Measurements from ENCODE around the gene SMG9.

DNA sequence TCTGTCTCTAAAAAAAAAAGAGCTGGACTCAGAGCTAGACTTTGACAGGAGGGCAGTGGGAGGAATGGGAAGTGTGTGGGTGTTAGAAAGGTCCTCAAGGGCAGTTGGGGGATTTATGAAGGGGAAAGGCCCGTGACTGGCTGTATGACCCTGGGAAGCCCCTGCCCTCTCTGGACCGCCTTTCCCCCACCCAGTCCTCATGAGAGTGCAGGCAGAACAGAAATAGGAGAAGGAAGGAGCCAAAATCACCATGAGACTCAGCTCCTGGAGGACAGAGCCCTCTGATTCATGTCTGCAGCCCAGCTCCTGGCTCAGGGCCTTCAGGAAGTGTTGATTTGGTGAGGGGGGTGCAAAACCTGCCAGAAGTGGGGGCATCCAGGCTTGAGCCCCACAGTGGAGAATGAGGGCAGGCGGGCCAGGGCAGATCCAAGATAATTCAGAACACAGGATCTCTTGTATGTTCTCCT, 8.7 kb upstream of the SMG9 start:
- TF ChIP-seq CTCF (IDR thresholded peaks at IDR 0.05 in 4 of 5, conservative IDR thresholded peaks at IDR 0.05 in 1 of 5) (no peak), POLR2A (IDR thresholded peaks at IDR 0.05) (no peak)

Measured in gastrocnemius medialis (tissue), 4 donors.